NCI-H1417 (cell line): ENCODE results near the gene LECT2.

Experiments
- DNase-seq, 3 experiments: peaks; one replicate each; lab custom pipeline; 2025; lab: John Stamatoyannopoulos, UW

The LECT2 gene

GRCh38 chr5:135954899-135955298 lies at the start of gene LECT2:
TSS of gene LECT2 (minus strand) at chr5:135954983. CDS start at chr5:135954833, 150 bp downstream.
- DNase-seq: no peak

- no peak for DNase-seq
Observed at GRCh38 chr5:136004436-136004835, 49.7 kb upstream of the LECT2 start.

DNA sequence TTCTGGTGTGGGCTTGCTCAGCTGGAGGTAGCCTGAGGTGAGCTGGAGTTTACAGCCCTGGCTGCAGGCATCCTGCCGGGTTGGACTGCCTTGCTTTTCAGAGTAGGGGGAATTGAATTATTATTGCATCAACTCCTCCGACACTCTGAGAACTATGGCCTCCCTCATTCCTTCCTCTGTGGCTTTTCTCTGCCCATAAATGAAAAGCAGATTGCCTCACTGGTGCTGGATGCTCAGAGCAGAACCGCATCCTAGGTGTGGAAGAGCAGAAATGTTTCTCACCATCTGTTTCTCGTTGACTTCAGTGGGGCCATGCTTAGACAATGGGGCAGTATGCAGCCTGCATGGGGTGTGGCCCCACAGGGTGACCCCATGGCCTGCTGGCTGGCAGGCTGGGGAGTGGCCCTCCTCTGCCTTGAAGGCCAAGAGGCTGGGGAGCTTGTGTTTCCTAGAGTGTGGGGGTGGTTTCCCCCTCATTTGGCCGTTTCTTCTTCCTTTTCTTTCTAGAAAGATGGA lies 46.7 kb upstream of the LECT2 start:
- no peak for DNase-seq

DNA sequence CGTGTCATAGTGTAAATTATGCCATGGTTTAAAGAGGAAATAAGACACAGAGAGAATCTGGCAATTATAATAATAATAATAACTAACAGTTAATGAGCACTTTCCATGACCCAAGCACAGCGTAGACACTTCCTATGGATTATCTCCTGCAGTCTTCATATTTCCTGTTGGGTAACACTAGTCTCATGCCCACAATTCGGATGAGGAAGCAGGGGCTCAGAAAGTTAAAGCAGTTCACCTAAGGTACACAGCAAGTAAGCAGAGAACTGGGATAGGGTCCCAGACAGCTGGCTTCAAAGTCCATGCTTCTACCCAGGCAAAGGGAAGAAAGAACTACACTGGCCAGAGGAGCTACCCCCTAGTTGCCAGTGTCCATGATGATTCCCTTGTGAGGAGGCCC lies 46.1 kb upstream of the LECT2 start:
- no peak for DNase-seq

- no peak for DNase-seq
Observed at GRCh38 chr5:136000147-136000546, 45.4 kb upstream of the LECT2 start.

DNA sequence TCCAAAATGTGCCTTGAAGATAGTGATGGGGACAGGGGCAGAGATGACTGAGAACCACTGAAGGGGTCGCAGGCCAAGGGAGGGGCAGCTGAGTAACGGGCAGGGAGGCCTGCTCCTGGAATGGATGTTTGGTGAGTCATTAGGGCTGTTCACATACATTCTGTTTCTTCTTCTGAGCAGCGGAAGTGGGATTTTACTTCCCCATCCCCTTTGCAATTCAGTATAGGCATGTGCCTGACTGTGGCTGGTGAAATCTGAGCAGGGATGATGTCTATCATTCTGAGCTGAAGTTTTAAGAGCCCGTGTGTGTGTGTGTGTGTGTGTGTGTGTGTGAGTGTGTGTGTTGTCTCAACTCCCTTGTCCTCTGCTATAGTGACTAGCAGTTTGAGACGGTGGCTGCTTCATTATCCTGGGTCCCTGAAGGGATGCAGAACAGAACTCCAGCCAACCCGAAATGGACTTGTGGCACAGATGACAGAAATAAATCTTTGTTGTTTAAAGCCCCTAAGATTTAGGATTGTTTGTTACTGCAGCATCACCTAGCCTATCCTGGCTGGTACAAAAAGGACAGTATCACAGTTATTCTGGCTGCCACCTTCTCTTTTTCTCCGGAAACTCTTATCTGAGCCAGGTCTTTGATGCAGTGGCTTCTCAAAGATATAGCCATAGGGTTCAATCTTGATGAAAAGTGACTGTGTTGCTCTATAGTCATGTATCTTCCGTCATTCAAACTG lies 44.8 kb upstream of the LECT2 start:
- DNase-seq: no peak

GRCh38 chr5:135998889-135999288 lies 44.1 kb upstream of the LECT2 start:
- no peak for DNase-seq

- no peak for DNase-seq
Observed at GRCh38 chr5:135997673-135998335, 43.0 kb upstream of the LECT2 start.

GRCh38 chr5:135996611-135997010 lies 41.8 kb upstream of the LECT2 start:
- no peak for DNase-seq

GRCh38 chr5:135995976-135996375 lies 41.2 kb upstream of the LECT2 start:
- DNase-seq: no peak

GRCh38 chr5:135993880-135994636 lies 39.3 kb upstream of the LECT2 start:
- DNase-seq: no peak

DNA sequence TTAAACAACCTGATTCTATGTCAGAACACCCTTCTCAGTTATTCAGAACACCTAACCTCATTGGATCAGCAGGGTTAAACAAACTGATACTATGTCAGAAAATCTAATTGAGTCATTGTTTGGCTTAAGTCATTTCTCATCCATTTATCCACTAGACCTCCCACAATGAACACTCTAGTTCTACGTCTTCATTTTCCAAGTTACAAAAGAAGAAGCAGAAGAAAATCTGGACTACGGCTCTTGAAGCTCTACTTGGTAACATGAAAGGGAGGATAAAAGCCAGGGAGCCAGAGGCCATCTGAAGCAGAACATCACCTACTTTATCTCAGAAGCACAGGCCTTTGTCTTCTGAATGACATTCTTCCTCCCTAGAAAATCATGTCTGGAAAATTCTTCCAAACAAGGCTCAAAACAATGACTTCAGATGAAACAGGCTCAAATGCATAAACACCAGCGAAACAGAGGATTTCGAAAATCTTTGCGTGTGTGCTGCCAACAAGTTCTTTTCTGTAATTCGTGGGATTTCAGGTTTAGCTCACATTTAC lies 38.6 kb upstream of the LECT2 start:
- no peak for DNase-seq

DNA sequence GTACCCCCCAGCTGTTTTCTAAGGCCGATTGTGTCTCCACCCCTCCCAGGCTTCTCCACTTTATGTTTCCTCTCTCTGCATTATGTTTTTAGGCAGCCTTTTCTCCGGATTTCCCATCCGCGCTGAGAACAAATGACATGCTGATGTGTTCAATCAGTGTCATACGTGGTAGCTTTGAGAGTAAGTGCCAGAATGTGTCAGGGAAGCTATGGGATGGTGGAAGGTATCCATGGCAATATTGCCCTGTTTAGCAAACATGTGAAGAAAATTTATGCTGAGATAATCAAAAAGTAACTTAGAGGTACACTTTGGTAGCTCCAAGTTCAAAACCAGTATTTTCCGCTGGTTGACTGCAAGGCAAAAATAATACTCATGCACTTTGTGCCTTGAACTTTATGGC lies 36.6 kb upstream of the LECT2 start:
- no peak for DNase-seq

GRCh38 chr5:135990528-135991255 lies 35.9 kb upstream of the LECT2 start:
- no peak for DNase-seq

GRCh38 chr5:135989686-135990085 lies 34.9 kb upstream of the LECT2 start:
- no peak for DNase-seq

DNA sequence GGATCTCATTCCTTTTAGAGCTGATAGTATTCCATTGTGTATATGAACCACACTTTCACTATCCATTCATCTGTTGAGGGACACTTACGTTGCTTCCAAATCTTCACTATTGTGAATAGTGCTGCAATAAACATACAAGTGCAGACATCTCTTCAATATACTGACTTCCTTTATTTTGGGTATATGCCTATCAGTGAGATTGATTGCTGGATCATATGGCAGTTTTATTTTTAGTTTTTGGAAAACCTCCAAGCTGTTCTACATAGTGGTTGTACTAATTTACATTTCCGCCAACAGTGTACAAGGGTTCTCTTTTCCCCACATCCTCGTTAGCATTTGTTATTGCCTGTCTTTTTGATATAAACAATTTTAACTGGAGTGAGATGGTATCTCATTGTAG lies 33.8 kb upstream of the LECT2 start:
- DNase-seq: no peak

GRCh38 chr5:135986891-135987401 lies 32.2 kb upstream of the LECT2 start:
- DNase-seq: no peak

GRCh38 chr5:135986401-135986800 lies 31.6 kb upstream of the LECT2 start:
- no peak for DNase-seq

GRCh38 chr5:135985951-135986350 lies 31.2 kb upstream of the LECT2 start:
- DNase-seq: no peak

- DNase-seq: no peak
Observed at GRCh38 chr5:135980620-135981019, 25.8 kb upstream of the LECT2 start.

DNA sequence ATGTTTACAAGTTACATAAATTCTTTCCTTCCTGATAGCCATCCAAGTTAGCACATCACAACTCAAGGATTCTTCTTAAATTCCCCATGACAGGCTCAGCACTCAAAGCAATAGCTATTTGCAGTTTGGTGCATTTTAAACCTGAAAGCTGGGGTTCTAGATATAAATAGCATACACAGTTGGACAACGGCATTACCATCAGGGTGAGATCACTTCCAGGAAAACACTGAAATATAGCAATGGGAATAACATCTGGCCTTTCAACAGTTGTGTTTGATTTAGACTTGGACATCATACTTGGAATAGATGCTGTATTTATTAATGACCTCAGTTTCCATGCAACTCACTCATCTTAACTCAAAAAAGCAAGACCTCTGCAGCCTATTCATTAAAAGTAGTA lies 24.7 kb upstream of the LECT2 start:
- DNase-seq: no peak

DNA sequence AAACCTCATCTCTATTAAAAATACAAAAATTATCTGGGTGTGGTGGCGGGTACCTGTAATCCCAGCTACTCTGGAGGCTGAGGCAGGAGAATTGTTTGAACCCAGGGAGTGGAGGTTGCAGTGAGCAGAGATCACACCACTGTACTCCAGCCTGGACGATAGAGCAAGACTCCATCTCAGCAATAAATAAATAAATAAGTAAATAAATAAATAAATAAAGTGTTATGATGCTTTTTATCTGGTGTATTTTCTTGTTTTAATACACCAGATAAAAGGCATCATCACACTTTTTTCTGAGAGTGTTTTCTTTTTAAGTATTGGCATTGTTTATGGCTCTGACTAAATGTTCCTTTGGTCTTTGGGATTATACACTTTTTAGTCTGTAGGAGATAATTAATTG lies 24.2 kb upstream of the LECT2 start:
- DNase-seq: no peak
